Measurements from ENCODE around the gene NLK.

DNA sequence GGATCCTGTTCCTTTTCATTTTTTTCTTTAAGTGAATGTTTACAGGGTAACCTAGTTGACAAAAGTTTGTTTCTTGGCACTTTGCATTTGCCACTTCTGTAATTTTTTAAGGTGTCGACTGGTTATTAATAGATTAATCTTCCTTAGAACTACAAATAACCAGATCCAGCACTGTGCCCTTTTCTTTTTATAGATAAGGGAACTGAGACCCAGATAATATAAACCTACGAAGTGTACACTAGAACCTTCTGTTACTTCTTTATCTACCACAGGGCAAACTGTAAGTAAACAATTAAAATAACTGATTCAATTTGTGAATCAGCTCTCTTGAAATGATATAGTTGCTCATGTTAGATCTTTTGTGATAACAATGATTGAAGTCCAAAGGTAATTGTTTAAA, 55.4 kb downstream of the NLK start:
- no peak for TF ChIP-seq EZH2phosphoT487 (conservative IDR thresholded peaks at IDR 0.05; ENCODE audit: low read length)
- TF ChIP-seq, protein P1, sequence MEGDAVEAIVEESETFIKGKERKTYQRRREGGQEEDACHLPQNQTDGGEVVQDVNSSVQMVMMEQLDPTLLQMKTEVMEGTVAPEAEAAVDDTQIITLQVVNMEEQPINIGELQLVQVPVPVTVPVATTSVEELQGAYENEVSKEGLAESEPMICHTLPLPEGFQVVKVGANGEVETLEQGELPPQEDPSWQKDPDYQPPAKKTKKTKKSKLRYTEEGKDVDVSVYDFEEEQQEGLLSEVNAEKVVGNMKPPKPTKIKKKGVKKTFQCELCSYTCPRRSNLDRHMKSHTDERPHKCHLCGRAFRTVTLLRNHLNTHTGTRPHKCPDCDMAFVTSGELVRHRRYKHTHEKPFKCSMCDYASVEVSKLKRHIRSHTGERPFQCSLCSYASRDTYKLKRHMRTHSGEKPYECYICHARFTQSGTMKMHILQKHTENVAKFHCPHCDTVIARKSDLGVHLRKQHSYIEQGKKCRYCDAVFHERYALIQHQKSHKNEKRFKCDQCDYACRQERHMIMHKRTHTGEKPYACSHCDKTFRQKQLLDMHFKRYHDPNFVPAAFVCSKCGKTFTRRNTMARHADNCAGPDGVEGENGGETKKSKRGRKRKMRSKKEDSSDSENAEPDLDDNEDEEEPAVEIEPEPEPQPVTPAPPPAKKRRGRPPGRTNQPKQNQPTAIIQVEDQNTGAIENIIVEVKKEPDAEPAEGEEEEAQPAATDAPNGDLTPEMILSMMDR (IDR thresholded peaks at IDR 0.05; ENCODE audit: insufficient read depth, low read length, poor library complexity, severe bottlenecking) = no peak

Measured in SU-DHL-6 (cell line).